ENCODE measurements around the gene KCNAB1. TPM values are rescaled to one million over a fixed set of nuclear protein-coding genes. Genes with fewer than 3 reads are reported as not detected.
A peak's percentile ranks its signal among the peaks of the same experiment; 100 is the strongest.

KCNAB1 gene
- total RNA-seq, 2 donors from 2014 or later: 0.49 to 0.81 TPM

DNA sequence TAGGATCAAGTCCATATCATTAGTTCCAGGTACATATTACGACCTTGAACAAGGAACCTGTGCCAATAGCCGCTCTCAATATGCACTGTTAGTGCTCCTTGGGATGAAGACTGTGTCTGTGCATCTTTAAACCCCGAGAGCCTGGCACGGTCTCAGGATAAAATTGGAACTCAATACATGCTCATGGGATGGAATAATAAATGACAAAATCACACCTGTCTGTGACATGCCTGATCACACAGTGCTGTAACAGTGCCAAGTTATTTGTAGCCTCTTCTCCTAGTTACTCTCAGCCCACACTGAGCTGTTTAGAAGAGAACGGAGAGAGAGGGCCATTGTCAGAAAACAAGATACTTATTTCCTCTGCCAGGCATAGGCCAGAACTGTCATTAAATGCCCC, 352.3 kb downstream of the KCNAB1 start:
- no peaks in the 10 kb centered on the region for H3K27me3 ChIP-seq (ENCODE audit: control insufficient read depth, insufficient read depth, low read length, poor library complexity, severe bottlenecking)
- Mint-ChIP-seq H3K9me3 (no peaks in the 10 kb centered on the region), H3K36me3 (ENCODE audit: low read depth) (no peaks in the 10 kb centered on the region), H3K27me3 (ENCODE audit: insufficient read depth) (no peaks in the 10 kb centered on the region), H3K4me3 (no peak overlapping the region), H3K4me1 (peaks cover 3% of the 10 kb centered on the region), H3K27ac (no peak overlapping the region)
- TF ChIP-seq, protein P1, sequence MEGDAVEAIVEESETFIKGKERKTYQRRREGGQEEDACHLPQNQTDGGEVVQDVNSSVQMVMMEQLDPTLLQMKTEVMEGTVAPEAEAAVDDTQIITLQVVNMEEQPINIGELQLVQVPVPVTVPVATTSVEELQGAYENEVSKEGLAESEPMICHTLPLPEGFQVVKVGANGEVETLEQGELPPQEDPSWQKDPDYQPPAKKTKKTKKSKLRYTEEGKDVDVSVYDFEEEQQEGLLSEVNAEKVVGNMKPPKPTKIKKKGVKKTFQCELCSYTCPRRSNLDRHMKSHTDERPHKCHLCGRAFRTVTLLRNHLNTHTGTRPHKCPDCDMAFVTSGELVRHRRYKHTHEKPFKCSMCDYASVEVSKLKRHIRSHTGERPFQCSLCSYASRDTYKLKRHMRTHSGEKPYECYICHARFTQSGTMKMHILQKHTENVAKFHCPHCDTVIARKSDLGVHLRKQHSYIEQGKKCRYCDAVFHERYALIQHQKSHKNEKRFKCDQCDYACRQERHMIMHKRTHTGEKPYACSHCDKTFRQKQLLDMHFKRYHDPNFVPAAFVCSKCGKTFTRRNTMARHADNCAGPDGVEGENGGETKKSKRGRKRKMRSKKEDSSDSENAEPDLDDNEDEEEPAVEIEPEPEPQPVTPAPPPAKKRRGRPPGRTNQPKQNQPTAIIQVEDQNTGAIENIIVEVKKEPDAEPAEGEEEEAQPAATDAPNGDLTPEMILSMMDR (conservative IDR thresholded peaks at IDR 0.05): no peak
- no peak overlapping the region for H3K9ac ChIP-seq (ENCODE audit: extremely low read depth, low read length, poor library complexity, severe bottlenecking)
- no peak overlapping the region for H3K27ac ChIP-seq (ENCODE audit: low read depth, low read length)
- no peaks in the 10 kb centered on the region for H3K9me3 ChIP-seq (ENCODE audit: control insufficient read depth, low read length)
- no peak overlapping the region for H3K4me3 ChIP-seq (ENCODE audit: low read length)
- no peaks in the 10 kb centered on the region for H3K4me1 ChIP-seq (ENCODE audit: control insufficient read depth, insufficient read depth, low read length)
- no peak for DNase-seq
- H3K36me3 ChIP-seq (ENCODE audit: control insufficient read depth, insufficient read depth, low read length): no peaks in the 10 kb centered on the region
- 91 to 94% methylated on average over 4 to 5 of the region's 5 CpGs for WGBS, 2 experiments (ENCODE audit: insufficient coverage in 1 of 2, insufficient read length in 1 of 2)

DNA sequence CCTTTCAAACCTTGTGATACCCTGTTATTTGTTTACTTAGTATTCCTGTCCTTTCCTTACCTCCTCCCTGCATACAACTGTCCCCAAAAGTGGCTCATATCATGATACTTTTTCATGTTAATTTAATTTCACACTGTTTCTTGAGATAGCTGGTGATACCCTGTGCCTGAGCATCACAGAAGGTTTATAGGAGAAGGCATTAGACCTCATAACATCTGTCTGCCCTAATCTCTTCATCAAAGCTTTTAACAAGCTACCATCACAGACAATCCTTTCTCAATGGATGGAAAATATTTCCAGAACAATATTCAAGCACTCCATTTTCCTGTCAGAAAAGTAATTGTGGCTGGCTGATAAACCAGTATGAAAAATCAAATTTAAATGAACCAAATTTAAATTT, 353.0 kb downstream of the KCNAB1 start:
- Histone ChIP-seq H3K9me3 (ENCODE audit: control insufficient read depth, low read length) (no peaks in the 10 kb centered on the region), H3K4me1 (ENCODE audit: control insufficient read depth, insufficient read depth, low read length) (no peaks in the 10 kb centered on the region), H3K4me3 (ENCODE audit: low read length) (no peak overlapping the region), H3K27ac (ENCODE audit: low read depth, low read length) (no peak overlapping the region), H3K36me3 (ENCODE audit: control insufficient read depth, insufficient read depth, low read length) (no peaks in the 10 kb centered on the region), H3K27me3 (ENCODE audit: control insufficient read depth, insufficient read depth, low read length, poor library complexity, severe bottlenecking) (no peaks in the 10 kb centered on the region), H3K9ac (ENCODE audit: extremely low read depth, low read length, poor library complexity, severe bottlenecking) (no peak overlapping the region)
- peaks cover 3% of the 10 kb centered on the region for H3K4me1 Mint-ChIP-seq
- no peaks in the 10 kb centered on the region for H3K27me3 Mint-ChIP-seq (ENCODE audit: insufficient read depth)
- H3K27ac Mint-ChIP-seq: no peak overlapping the region
- TF ChIP-seq, protein P1 (conservative IDR thresholded peaks at IDR 0.05): no peak
- H3K4me3 Mint-ChIP-seq: no peak overlapping the region
- H3K9me3 Mint-ChIP-seq: no peaks in the 10 kb centered on the region
- no peak for DNase-seq
- H3K36me3 Mint-ChIP-seq (ENCODE audit: low read depth): no peaks in the 10 kb centered on the region

DNA sequence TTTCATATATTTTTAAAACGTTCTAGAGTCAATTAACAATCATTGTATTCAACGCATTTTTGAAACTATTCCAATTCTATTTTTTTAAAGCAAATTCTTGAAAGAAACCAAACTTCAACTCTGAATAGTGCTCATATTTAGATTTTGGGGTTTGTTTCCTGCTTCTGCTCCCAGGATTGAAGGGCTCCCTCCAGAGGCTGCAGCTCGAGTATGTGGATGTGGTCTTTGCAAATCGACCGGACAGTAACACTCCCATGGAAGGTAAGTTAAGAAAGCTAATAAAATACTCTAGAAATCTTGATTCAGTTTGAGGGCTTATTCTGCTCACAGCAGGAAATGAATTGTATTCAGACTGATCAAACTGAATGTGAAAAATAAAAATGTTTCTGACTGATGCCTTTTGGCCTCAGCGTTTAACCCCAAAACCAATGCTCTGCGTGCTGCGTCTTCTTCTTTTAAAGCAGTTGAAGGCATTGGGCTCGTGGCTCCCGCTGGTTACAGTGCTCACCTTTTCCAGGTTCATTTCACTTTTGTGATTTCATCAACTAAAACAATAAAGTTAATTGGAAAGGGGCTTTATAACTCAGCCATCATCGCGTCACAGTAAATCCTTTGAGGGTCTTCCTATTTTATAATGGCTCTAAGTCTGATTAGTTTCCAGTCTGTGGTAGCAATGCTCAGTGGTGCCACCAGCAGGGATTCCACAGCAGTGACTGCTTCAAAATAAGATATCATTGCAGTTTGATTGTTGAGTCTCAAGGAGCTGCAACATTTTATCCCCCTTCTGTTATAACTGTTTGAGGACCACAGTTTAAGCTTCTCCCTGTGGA, 354.4 kb downstream of the KCNAB1 start:
- no peak overlapping the region for H3K9ac ChIP-seq (ENCODE audit: extremely low read depth, low read length, poor library complexity, severe bottlenecking)
- Mint-ChIP-seq H3K9me3 (no peaks in the 10 kb centered on the region), H3K27me3 (ENCODE audit: insufficient read depth) (no peaks in the 10 kb centered on the region), H3K4me3 (peak overlapping the region; percentile 42), H3K36me3 (ENCODE audit: low read depth) (no peaks in the 10 kb centered on the region), H3K27ac (peak overlapping the region; percentile 52), H3K4me1 (peaks cover 3% of the 10 kb centered on the region)
- DNase-seq: peak; percentile 80
- no peaks in the 10 kb centered on the region for H3K36me3 ChIP-seq (ENCODE audit: control insufficient read depth, insufficient read depth, low read length)
- no peaks in the 10 kb centered on the region for H3K27me3 ChIP-seq (ENCODE audit: control insufficient read depth, insufficient read depth, low read length, poor library complexity, severe bottlenecking)
- no peak overlapping the region for H3K4me3 ChIP-seq (ENCODE audit: low read length)
- 57 to 79% methylated on average over 9 to 12 of the region's 12 CpGs for WGBS, 2 experiments (ENCODE audit: insufficient coverage in 1 of 2, insufficient read length in 1 of 2)
- H3K27ac ChIP-seq (ENCODE audit: low read depth, low read length): no peak overlapping the region
- TF ChIP-seq, protein P1 (conservative IDR thresholded peaks at IDR 0.05): peak; percentile 76
- H3K9me3 ChIP-seq (ENCODE audit: control insufficient read depth, low read length): no peaks in the 10 kb centered on the region
- H3K4me1 ChIP-seq (ENCODE audit: control insufficient read depth, insufficient read depth, low read length): no peaks in the 10 kb centered on the region

Measured in endodermal cell (in vitro differentiated cells).